GM18861 (cell line): ENCODE measurements around the gene MTPN.

Source experiments
- ATAC-seq: cut with Tn5 transposase; IDR thresholded peaks from one replicate; pipeline ENCODE4 v1.9.1; 2021; ENCODE audit not compliant: unreplicated experiment

The MTPN gene

DNA sequence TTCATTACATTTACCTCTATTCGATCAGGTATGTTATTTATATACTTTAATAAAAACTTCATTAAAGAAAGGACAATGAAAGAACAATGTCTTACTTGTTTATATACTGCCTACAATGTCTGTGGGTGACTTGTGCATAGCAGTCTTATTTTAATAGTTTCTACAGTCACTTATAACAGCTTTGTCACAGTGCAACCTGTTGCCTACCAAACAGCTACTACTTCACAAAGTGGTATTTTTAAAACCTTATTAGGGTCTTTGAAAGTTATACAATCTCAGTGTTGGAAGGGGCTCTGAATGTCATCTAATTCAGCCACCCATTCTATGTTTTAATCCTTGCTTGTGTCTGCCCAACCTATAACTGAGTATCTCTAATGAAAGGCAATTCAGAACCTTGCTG lies 19.0 kb downstream of the MTPN start:
- no peak for ATAC-seq

DNA sequence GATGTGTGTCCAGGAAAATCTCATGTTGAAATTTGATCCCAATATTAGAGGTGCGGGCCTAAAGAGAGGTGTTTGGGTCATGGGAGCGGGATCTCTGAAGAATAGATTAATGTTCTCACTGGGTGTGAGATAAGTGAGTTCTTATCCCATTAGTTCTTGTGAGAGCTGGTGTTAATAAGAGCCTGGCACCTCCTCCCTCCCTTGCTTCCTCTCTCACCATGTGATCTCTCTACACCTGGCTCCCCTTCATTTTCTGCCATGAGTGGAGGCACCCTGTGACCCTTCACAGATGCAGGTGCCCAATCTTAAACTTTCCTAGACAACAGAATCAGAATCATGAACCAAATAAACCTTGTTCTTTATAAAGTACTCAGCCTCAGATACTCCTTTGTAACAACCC lies 19.5 kb downstream of the MTPN start:
- no peak for ATAC-seq

DNA sequence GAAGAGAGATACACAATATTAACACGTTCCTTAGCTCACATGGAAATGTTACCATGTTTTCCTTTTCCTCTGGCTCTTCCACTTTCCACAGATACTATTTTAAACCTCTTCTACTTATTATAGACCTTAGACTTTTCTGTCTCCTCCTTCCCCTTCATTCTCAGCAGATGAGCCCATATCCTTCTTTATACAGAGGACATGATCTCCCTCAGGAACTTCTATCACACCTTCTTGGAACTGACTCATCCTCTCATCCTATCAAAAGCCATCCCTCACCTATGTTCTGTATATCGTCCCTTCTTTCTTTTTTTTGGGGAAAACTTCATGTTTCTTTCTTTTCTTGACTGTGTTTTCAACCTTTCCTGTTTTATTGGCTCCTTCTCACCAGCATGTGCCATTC lies 20.8 kb downstream of the MTPN start:
- ATAC-seq: no peak

DNA sequence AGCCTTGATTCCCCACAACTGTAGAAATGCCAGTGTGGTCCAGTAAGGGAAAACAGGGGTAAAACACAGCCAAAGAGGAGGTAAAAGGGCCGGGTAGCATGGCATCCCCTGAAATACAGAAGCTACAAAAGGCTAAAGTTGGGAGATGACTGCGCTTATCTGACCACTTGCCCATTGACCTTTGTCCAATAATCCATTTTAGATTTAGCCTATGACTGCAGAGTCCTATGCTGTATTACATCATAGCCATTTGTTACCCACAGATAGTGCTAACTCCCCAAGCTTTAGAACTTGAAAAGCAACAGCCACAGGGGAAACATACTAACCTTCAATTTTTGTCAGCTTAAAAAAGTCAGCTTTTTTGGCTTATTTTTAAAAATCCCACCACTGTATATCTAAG lies 26.2 kb downstream of the MTPN start:
- ATAC-seq: no peak

DNA sequence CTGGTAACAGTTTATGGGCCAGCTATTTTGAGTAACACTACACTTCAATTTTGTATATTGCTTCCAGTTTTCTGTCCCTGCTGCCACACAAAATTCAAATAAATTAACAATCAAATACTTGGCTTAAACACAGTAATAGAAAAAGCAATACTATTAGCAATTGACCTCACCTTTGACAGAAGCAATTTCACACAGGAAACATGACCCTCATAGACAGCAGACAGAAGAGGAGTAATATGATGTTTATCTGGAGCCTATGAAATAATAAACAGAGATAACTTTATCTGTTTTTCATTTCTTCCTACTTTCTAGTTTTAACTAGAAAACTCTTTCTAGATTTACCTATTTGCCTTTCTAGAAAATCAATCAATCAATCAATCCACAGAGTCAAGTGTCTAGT lies 26.7 kb downstream of the MTPN start:
- no peak for ATAC-seq

DNA sequence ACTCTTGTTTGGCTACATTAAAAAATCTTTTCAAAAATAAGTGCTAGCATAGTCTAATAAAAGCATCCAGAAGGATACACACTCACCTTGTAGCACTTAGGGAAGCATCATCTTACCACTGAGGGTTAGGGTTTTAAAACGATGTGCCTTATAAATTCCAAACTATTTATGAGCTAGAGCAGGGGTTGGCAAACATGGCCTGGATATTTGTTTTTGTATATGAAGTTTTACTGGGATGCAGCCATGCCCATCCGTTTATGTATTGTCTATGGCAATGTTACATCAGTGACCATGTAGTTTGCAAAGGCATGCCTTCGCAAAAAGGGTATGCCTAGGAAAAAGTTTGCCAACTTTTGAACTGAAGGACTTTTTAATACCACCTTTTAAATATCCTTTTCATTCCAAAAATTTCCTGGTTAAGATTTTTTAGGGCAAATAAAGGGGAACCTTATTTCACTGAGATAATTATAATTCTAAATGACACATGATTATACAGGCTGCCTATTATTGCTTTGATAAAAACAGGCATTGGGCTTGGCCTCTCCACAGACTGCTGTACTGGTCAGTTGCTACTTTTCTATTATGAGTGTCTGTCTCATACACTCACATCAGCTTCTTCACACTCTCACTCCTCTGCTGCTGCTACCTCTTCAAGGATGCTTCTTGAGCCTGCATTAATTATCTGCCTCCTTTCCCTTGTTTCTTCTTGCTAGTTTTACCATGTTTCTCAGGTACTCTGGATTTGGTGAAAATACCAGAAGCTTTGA lies 30.7 kb downstream of the MTPN start:
- no peak for ATAC-seq

DNA sequence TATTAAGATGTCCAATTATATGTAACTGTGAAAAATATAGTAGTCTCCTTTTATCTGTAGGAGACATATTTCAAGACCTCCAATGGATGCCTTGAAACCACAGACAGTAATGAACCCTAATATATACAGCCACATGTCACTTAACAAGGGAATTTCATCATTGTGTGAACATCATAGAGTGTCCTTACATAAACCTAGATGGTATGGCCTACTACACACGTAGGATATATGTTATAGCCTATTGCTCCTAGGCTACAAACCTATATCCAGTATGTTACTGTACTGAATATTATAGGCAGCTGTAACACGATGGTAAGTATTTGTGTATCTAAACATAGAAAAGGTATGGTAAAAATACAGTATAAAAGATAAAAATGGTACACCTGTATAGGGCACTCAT lies 32.4 kb downstream of the MTPN start:
- ATAC-seq: no peak

DNA sequence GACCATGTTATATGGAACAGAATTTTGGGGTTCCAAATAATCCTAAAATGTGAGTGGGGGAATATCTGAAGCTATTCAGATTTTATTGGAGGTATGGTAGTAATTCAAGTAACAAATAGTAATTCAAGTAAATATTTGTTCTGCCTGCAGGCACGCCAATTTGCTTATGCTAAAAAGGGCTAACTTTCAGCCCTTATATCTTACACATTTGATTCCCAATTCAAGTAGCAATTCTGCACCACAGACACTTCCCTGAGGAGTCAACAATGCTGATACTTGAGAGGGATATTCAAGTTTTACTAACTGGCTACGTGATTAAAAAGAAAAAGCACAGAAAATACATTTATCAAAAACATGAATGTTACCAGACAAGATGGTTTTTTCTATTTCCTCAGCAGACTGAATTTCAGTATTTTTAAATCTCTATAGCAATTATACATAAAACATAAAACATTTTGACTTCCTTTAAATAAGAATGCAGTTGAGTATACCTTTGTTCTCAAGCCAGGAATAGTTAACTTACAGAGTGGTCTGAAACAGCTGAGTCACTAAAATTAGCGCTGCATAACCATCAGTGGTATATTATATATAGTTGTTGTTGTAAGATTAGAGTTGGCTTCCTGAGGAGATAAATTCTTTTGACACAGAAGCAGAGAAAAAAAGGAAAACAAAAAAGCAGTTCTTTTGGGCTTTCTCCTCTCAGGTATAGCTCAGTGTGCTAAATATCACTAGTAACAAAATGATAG lies 33.9 kb downstream of the MTPN start:
- ATAC-seq: peak; percentile 34

DNA sequence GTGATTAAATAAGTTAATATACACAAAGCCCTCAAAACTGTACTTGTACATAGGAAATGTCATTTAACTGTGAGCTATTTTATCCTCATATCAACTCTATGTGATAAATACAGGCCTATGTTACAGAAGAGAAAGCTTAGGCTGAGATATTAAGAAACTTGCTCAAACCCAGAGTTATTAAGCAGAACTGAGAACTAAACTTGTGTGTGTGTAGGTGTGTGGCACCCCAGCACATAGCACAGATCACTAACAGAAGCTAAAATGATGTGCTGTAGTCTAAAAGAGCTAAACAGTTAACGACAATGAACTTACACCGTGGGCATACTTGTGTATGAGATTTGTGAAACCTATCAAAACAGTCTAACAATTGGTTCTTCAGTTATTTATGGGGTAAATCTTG lies 34.5 kb downstream of the MTPN start:
- peak; percentile 74 for ATAC-seq

DNA sequence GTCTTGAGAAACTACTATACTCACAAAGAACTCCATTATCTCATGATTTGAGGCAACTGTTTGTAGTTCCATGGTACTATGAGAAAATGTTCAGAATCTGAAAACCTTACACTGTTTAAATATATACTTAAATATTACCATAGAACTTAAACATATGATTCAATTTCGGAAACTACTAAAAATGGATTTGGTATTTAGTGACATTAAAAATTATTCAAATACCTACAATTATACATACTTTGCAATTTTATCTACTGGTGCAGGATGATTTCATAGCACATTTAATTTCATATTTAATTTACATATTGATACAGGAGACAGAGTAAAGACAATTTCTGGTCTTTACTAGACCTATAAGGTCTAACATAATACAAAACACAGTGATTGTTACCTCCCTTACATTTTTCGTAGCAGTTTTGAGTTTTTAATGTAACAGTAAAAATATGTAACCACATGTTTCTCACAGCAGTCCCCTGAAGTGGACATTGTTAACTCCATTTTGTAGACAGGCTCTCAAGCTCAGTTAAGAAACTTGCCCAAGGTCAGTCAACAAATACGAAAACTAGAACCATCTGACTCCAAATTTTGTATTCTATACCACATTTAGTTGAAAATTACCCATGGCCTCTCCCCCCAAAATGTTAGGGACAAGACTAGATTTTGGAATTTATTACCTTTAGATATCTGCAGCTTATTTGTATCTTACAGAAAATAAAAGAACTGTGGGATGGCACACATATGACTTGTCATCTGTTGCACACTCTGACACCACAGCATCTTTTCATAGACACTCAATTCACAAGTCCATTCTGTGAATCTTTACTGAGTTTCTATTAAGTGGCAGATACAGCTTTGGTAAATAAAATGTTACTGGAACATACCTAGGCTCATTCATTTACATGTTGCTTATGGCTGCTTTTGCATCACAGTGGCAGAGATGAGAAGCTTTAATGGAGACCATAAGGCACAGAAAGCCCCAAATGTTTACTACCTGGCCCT lies 36.8 kb downstream of the MTPN start:
- ATAC-seq: no peak

DNA sequence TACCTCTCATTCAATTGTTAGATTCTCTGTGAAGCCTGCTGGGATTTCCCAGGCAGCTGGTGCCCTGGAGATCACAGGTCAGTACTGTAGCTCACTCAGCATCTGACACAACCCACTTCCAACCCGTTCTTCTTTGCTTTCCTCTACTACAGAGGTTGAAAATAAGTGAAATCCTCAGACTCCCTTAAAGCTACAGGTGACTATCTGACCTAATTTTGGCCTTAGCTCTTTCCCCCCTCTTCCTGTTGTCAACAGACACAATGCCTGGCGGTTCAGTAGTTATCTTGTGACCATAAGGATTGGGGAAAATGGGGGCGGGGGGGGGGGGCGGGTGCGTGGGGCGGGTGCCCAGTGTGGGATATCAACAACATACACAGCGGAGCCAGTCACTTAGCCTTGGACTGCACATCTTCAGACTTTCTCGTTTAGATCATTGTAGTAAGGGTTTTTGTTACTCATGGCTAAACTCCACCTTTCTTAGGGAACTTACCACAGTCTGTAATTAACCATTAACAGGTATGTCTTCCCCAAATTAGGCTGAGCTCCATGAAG lies 37.8 kb downstream of the MTPN start:
- no peak for ATAC-seq

DNA sequence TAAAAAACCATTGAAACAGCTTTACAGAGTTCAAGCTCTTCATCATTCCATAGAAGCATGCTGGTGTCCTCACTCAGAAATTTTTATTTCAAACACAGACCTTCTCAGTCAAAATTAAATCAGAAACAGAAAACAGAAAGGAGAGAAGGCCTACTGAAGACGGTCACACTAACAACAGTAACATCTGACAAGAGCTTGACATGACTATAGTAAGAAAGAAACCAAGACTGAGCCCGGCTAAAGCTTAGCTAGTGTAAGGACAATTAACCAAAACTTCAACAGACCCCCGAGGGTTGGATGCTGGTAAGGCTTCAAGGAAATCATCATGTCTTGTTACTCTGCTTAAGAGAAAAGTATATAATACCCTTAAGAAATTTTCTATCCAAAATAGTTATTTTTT lies 38.6 kb downstream of the MTPN start:
- peak; percentile 46 for ATAC-seq

DNA sequence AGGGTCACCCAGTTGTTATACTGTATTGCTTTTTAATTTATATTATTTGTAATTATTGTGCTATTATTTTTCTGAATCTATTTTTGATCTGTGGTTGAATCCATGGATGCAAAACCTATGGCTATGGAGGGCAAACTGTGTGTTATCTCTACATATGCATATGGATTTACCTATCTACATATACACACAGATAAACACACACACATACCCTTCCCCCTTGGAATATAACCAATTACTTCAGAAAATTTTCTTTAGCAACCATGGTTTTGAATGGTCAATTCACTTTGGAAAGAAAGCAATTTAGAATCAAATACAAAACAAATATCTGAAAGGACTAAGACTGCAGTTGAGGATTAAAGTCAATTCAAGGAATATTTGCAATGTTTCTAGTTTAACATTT lies 39.1 kb downstream of the MTPN start:
- no peak for ATAC-seq

DNA sequence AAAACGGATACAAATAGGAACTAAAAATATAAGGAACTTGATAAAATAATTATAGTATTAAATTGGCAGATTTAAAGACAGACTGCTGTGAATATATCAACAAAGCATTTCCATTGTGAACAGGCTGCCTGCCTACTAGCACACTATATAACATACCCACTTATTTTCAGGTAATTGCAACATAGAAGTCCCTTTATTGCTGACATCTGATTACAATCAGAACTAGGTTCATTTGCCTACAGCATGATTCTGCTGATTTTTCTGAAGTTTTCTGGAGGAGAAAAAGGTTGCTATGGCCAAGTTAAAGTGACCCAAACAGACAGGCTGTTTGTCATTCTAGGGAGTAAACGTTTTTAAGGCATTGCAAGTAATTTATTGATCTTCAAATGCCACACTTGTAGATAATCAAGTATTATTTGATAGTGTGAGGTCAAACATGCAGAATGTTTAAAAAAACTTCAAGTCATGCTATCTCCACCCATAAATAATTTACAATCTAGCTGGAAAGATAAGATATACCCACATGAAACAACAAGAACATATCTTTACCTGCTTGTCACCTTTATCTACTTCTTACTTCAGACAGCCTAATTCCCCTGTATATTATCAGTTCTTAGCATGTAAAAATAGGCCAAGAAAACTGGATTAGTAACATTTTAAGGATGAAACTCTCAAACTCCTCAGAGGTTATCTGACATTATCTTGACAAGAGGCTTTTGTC lies 40.5 kb downstream of the MTPN start:
- ATAC-seq: no peak

DNA sequence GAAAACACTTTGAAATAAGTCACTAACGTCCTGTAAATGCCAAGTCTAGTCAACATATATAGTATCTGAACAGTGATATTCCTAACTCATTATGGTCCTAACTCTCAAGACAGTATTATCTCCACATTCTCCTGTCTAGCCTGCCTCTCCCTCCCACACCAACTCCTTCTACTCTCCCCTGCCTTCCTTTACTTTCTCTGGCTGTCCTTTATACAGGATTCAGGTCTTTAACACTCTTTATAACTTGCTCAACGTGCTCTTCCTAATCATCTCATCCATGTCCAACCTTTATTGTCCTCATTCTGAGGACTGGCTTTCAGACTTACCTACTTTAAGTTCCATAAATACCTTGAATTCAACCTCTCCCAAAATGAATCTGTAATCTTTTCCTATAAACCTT lies 42.5 kb downstream of the MTPN start:
- ATAC-seq: no peak

DNA sequence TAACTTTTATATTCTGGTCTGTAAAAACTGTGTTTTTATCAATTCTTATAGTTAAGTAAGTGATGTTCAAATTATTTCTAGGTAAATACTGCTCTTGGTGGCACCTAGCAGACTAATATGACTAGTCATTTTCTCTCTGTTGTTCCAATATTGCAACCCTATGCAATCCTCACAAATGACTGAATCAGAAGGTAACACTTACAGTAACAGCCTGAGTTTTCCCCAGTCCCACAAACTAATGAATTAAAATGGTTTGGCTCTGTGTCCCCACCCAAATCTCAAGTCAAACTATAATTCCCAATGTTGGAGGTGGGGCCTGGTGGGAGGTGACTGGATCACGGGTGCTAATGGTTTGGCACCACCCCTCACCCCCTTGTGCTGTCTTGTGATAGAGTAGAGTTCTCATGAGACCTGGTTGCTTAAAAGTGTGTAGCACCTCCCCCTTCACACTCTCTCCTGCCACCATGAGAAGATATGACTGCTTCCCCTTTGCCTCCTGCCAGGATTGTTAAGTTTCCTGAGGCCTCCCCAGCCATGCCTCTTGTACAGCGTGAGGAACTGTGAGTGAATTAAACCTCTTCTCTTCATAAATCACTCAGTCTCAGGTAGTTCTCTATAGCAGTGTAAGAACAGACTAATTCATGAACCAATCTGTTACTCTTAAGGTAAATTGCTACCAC lies 43.5 kb downstream of the MTPN start:
- no peak for ATAC-seq

DNA sequence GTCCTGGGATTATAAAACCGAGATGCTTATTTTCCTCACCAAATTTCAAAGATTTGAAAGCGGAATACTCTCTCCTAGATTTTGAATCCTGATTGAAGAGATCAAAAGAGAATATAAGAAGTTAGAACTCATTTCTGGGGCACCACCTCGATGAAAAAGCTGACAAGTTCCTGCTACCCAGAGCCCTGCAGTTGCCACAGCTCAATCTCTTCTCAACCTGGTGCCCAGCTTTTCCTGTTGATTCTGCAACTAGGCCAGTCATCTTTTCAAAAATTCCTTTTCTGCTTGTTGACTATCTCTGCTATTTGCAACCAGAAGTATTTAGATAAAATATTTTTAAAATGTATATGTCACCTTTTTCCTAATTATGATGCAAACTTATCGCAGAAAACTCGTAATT lies 45.0 kb downstream of the MTPN start:
- ATAC-seq: no peak

DNA sequence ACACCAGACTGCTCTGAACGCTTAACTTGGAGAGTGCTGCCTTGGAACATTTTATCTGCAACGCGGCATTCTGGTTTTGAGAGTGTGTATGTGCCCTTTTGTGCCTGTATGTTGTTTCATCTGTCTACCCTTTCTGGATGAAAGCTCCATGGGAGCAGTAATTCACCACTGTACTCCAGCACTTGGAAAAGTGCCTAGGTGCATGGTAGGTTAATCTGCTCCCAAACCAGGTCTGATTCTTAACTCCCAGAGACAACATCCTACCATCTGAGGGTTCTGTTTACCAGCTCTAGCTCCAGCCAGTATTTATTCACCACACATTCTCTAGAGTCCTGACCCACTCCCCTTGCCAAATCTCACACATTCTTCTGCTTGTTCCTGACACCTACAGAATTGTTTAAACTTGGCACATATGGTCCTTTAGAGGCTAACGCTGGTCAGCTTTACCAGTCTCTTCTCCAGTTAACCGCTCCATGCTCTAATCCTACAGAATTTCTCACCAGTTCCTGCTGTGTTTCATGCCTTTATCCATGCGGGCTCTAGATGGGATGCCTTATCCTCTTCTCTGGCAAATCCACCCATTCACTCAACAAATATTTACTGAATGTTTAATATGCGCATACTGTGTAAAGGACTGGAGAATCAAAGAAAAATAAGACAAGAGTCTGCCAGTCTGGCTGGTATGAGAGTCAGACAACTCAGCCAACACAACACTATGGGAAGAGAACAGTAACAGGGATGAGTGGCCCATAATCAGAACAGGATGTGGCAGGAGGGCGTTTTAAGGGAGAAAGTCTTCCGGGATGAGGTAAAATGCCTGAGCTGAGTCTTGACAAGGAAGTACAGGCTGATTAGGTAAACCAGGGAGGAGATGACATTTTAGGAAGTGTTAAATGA lies 46.3 kb downstream of the MTPN start:
- no peak for ATAC-seq

DNA sequence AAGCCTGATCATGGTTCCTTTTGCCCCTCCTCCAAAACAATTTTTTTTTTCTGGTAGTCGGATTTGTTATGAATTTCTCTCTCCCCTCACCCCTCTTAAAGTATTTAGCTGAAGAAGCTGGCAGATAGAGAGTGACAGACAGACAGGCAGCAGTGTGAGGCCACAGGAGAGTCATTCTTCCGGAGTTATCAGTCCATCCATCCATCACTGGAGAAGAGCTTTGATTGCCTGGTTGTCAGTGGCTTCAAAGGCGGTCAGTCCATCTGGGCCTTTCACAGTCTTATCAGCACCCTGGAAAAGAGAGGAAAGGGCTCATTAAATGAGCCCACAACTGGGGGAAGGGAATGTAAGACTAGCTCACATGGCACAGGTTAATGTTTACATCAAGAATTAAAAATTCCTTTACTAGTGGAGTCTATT lies 47.4 kb downstream of the MTPN start:
- ATAC-seq: no peak
